NCI-H2171 (cell line): Measurements from ENCODE around the gene BCL7A.

Experiments
- DNase-seq: peaks from one replicate; lab custom pipeline; 2025; lab: John Stamatoyannopoulos, UW

Gene BCL7A

GRCh38 chr12:122079033-122079531 is 57.4 kb downstream of the BCL7A start:
- DNase-seq = no peak

DNA sequence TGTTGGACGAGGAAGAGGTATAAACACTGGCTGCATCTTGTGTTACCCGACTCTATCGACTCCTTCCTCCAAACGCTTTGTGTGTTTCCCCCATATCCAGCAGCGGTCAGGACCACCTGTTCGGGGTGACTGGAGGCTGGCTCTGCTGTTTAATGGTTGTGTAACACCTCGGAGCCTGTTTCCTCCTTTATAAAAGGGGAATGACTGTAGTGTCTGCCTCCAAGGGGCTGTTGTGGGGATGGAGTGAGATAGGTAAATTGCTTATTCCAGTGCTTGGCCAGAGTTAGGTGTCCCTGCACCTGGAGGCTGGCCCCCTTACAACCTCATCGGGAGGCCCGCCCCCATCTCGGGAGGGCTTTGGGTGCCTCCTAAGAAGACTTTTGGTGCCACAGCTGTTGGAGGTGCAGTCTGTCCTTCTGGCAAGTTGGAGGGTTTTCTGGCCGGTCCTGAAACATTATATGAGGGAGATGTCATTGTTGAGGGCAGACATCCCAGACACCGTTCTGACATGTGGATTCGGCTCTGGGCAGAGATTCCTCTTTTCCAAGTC is 57.9 kb downstream of the BCL7A start:
- no peak for DNase-seq

- DNase-seq = no peak
These were observed 58.7 kb downstream of the BCL7A start for GRCh38 chr12:122080149-122081082.

DNA sequence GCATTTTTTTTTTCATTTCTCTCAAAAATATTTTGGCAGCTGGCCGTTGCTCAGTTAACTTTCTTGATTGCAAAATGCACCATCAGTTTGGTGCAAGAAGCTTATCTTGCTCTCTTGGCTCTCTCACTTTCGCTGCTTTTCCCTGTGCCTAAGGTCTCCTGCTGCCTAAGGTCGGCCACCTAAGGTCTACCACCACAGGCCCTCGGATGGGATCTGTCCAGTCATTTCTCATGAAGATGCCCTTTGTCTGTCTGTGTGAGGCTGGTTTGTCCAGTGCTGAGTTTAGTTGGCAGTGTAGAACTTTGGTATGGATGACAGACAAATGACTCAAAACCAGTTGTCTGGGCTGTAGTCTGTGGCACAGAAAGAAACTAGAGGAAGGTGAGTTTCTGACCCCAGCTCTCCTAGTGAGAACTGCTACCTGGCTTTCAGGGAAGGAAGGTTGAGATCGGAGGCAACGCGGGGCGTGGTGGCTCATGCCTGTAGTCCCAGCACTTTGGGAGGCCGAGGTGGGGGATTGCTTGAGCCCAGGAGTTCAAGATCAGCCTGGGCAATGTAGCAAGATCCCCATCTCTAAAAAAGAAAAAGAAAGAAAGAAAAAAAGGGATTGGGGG is 59.5 kb downstream of the BCL7A start:
- DNase-seq = no peak

DNA sequence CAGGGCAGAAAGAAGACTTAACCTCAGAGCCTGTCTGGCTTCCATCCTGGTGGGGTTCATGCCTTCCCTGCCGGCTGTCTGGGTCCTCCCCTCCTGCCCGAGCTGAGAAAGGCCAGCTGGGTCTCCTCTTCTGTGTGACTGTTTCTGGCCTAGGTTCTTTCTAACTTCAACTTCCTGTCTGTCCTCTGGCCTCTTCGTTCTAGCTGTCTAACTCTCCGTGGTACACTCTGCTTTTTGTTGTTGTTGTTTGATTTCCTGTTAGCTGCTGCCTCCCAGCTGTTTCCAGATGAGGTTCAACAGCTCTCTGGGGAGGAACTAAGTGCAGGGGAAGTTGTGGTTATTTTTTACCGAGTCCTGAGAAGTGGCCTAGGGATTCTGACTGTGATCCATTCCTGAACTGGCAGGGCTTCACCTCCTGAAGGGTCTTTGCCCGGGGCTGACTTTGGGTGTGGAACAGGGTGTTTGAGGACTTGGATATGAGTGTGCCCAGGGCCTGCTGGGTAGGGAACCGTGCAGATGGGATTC is 60.1 kb downstream of the BCL7A start:
- no peak for DNase-seq

DNA sequence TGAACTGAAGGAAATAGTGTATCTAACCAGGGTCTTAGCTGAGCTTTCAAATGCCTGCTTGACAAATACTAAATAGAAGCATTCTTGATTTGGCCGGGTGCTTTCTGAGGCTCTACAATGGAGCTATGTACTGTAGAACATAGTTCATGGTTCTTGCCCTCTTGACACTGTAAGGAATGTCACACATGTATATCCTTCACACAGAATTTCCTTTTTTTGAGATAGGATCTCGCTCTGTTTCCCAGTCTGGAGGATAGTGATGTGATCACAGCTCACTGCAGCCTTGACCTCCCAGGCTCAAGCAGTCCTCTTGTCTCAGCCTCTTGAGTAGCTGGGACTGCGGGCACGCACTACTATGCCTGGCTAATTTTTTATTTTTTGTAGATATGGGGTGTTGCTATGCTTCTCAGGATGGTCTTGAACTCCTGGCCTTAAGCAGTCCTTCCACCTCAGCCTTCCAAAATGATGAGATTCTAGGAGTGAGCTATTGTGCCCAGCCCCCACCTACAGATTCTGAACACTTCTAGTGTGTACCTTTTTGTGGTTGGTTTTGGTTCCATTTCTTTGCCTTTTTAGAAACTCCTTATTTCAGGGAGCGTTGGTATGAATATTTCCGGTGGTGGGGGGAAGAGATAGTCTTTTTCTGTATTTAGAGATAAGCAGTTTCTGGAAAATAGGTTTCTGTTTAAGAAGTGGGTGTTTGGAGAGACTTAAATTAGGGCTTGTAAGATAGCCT is 61.1 kb downstream of the BCL7A start:
- no peak for DNase-seq

DNA sequence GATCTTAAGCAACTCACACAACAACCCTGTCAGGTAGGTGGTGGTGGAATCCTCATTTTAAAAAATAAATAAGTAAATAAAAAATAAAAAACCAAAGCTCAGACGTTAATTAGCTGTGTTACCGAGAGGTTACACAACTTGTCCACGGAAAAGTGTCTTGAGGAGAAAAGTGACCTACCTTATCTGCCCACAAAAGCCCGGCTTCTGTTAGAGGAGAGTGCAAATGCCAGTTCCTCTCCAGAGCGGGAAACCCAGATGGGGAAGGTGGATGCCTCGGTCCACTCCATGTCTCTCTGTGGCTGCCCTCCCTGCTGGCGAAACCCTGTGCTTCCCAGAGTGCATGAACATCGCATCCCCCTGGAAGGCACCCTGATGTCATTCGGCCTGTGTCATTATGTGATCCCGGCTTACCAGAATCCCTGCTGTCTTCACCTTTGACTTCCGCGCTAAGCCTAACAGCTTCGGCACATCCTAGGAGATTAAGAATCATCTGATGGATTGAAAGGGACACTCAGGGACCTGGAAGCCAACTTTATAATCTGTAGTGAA is 63.2 kb downstream of the BCL7A start:
- no peak for DNase-seq

DNA sequence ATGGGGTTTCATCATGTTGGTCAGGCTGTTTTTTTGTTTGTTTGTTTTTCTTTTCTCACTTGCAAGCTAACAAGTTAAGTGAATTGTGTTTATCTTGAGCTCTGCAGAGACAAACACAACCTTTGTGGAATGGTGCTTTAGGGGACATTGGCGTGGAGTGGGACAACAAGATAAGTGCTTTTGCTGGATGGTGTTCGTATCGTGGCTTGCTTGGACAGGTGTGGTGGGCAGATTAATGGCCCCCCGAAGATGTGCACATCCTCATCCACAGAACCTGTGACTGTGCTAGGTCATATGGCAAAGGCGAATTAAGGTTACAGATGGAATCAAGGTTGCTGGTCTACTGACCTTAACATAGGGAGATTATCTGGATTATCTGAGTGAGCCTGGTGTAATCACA is 63.9 kb downstream of the BCL7A start:
- DNase-seq = no peak

DNA sequence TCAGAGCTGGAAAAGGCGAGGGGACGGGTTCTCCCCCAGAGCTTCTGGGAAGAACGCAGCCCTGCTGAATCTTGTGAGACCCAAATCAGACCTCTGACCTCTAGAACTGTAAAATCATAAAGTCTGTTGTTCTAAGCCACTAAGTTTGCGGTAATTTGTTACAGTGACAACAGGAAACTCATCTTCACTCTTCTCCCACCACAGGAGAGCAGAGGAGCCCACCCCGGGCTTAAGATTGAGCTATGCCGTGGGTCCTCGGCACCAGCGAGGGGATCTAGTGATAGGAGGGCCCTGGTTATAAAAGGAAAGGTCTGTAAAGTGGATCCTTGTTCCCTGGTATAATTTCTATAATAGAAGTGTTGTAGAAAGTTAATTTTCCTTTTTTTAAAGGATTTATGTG is 64.4 kb downstream of the BCL7A start:
- DNase-seq = no peak

DNA sequence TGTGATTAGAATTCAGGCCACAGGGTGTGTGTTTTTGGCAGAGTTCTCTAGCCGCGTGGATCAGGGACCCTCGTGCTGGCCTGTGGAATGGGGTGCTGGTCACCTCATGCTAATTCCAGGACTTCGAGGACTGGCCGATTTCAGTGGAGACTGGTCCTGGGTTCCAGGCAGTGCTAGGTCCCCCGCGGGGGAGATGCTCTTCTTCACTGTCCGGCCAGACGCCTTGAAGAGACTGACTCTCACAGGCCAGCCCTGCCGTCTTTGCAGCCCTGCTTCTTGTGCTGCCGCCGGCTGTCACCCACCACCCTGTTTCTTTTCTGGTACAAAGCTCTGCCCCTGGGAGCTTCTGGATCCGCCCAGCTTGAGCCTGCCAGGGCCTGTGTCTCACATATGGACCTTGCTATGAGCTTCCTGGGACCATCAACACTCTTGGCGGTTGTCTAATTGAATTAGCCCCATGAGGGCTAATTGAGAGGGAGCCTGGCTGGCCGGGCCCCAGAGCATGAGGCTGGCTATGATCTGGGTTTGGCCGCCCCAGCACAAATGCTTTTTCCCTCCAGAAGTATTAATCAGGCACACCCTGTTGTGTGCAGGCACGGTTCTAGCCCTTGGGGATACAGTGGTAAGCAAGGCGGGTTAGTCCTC is 65.1 kb downstream of the BCL7A start:
- no peak for DNase-seq

- no peak for DNase-seq
These were observed 65.9 kb downstream of the BCL7A start for GRCh38 chr12:122087431-122088178.

DNA sequence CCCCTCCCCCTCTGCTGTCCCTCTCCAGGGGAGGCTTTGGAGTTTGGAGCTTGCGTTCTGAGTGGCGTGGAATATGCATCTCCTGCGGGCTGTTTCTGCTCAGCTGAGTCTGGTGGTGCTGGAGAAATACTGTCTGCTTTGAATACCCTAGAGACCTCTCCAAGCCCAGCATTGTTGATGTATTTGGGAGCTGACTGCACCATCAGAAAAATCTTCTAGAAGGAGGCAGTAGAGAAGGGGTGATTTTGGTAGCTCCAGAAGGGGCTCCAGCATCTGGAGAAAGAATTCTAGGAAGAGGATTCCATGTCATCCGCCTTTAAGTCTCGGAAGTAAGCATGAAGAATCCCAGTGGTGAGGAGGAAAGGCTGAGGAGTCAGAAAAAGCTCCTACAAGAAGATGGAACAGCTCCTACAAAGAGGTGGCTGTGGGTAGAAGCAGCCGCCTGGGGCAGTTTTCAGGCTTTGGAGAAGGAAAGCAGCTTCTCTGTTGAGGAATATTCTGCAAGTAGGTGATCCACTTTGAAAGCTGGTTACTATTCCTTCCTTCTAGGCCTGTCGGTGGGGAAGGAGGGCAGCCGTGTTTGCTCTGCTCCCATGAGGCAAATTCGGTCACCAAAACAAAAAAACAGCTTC is 66.6 kb downstream of the BCL7A start:
- no peak for DNase-seq

DNA sequence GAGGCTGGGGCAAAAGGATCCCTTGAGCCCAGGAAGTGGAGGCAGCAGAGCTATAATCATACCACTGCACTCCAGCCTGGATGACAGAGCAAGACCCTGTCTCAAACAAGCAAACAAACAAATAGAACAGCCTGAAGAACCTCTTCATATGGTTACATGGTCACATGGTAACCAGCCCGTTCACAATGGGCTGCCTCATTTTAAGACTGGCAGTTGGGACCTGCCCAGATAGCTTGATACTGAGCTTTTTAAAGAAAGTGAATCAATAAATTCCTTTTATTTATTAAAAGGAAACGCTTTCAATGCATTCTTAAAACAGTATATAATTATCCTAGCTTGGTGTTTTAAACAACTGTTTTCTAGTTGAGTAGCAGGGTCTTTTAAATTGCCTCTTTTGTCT is 67.4 kb downstream of the BCL7A start:
- no peak for DNase-seq

- DNase-seq = no peak
These were observed 69.3 kb downstream of the BCL7A start for GRCh38 chr12:122090759-122091515.

DNA sequence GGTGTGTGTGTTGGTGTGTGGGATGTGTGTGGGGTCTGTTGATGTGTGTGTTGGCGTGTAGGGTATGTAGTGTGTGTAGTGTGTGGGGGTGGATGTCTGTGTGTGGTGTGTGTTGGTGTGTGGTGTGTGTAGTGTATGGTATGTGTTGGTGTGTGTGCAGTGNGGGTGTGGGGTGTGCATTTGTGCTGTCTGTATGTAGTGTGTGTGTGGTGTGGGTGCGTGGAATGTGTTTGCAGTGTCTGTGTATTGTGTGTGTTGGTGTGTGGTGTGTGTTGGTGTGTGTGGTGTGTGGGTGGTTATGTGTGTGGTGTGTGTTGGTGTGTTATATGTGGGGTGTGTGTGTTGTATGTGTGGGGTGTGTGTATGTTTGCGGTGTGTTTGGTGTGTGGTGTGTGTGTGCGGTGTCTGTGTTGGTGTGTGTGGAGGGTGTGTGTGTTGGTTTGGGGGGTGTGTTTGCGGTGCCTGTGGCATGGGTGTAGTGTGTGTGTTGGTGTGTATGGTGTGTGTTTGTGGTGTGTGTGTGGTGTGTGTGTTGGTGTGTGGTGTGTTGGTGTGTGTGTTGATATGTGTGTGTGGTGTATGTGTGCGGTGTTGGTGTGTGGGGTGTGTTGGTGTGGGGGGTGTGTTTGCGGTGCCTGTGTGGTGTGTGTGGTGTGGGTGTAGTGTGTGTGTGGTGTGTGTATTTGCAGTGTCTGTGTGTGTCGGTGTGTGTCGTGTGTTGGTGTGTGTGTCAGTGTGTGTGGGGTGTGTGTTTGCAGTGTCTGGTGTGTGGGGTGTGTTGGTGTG is 71.6 kb downstream of the BCL7A start:
- no peak for DNase-seq

DNA sequence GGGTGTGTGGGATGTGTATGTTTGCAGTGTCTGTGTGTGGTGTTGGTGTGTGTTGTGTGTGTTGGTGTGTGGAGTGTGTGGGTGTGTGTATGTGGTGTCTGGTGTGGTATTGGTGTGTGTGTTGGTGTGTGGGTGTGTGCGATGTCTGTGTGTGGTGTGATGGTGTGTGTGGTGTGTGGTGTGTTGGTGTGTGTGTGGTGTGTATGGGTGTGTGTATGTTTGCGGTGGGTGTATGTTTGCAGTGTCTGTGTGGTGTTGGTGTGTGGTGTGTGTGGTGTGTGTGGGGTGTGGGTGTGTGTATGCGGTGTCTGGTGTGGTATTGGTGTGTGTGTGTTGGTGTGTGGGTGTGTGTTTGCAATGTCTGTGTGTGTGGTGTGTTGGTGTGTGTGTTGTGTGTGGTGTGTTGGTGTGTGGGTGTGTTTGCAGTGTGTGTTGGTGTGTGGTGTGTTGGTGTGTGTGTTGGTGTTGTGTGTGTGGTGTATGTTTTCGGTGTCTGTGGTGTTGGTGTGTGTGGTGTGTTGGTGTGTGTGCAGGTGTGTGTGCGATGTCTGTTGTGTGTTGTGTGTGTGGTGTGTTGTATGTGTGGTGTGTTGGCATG is 72.6 kb downstream of the BCL7A start:
- DNase-seq = no peak

DNA sequence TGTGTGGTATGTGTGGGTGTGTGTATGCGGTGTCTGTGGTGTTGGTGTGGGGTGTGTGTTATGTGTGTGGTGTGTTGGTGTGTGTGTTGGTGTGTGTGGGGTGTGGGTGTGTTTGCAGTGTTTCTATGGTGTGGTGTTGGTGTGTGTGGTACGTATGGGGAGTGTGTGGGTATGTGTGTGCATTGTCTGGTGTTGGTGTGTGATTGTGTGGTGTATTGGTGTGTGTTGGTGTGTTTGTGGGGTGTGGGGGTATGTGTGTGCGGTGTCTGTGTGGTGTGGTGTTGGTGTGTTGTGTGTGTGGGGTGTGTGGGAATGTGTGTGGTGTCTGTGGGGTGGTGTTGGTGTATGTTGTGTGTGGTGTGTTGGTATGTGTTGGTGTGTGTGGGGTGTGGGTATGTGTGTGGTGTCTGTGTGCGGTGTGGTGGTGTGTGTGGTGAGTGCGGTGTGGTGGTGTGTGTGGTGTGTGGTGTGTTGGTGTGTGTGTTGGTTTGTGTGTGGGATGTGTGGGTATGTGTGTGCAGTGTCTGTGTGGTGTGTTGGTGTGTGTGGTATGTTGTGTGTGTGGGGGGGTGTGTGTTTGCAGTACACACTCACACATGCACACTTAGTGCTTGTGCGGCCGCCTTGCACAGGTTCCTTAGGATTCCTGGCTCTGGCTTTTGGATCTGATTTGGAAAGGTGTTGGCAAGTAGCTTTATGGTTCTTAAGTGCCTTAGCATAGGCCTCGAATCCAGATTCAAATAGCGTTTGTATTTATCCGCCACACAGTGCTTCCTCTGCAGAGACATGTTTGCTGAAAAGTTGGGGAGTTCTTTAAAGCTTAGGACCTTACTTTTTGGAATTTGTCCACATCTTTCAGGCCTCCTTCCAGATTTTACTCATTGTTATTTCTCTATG is 73.3 kb downstream of the BCL7A start:
- no peak for DNase-seq
